Keratinocyte (primary cell): ENCODE results near the gene RANGRF. TPM values are rescaled to one million over a fixed set of nuclear protein-coding genes. Genes with fewer than 3 reads are reported as not detected.
A peak's percentile ranks its signal among the peaks of the same experiment; 100 is the strongest.

ENCODE experiments used
- DNase-seq: peaks from one replicate; pipeline ENCODE4 v3.0.0-alpha.2; 2011; ENCODE audit warnings: low read depth, missing footprints, low spot score
- FAIRE-seq: peaks from 2 replicates; lab custom pipeline; 2011; peaks lifted over from hg19 to GRCh38; lab: Jason Lieb, UNC
- H2AFZ ChIP-seq: 2 replicates; pipeline ENCODE4 v1.6.0; 2012; ENCODE audit warnings: low read length, control low read depth, inconsistent platforms; ENCODE audit not compliant: control insufficient read depth
- H3K27ac ChIP-seq: 2 replicates; pipeline ENCODE4 v1.5.1; 2011; ENCODE audit warnings: low read length; ENCODE audit not compliant: control insufficient read depth, insufficient read depth
- H3K27me3 ChIP-seq: 3 replicates; pipeline ENCODE4 v1.6.0; 2011; ENCODE audit warnings: low read length; ENCODE audit not compliant: control insufficient read depth, insufficient read depth; ENCODE audit errors: extremely low read depth
- H3K36me3 ChIP-seq, 2 experiments: 2 replicates in 1 of 2; 3 replicates in 1 of 2; pipeline ENCODE4 v1.5.1; 2011; ENCODE audit warnings: low read length in 2 of 2, mild to moderate bottlenecking in 1 of 2; ENCODE audit not compliant: control insufficient read depth in 2 of 2, insufficient read depth in 2 of 2; ENCODE audit errors: extremely low read depth in 1 of 2
- H3K4me1 ChIP-seq: 3 replicates; pipeline ENCODE4 v1.5.1; 2011; ENCODE audit warnings: low read length; ENCODE audit not compliant: control insufficient read depth, insufficient read depth; ENCODE audit errors: extremely low read depth
- H3K4me2 ChIP-seq: 3 replicates; pipeline ENCODE4 v1.6.0; 2011; ENCODE audit warnings: low read depth, low read length; ENCODE audit not compliant: control insufficient read depth, insufficient read depth; ENCODE audit errors: extremely low read depth
- H3K4me3 ChIP-seq, 3 experiments: fragments of 200-600 bp in 1 of 3; sonication (generic) in 1 of 3; 2 replicates in 2 of 3; 3 replicates in 1 of 3; pipeline ENCODE4 v1.5.1; 2011 to 2016; ENCODE audit warnings: low read length in 3 of 3, mild to moderate bottlenecking in 3 of 3, control low read depth in 2 of 3, inconsistent platforms in 1 of 3, low read depth in 1 of 3, mixed read lengths in 1 of 3, mixed run types in 1 of 3, moderate library complexity in 1 of 3; ENCODE audit not compliant: control insufficient read depth in 2 of 3, insufficient read depth in 2 of 3; ENCODE audit errors: extremely low read depth in 1 of 3
- H3K79me2 ChIP-seq: 2 replicates; pipeline ENCODE4 v1.6.0; 2012; ENCODE audit warnings: low read length; ENCODE audit not compliant: control insufficient read depth, insufficient read depth
- H3K9ac ChIP-seq: 3 replicates; pipeline ENCODE4 v1.6.0; 2011; ENCODE audit warnings: low read length; ENCODE audit not compliant: control insufficient read depth, insufficient read depth; ENCODE audit errors: extremely low read depth
- H3K9me1 ChIP-seq: 3 replicates; pipeline ENCODE4 v1.6.0; 2011; ENCODE audit warnings: low read length; ENCODE audit not compliant: control insufficient read depth, insufficient read depth; ENCODE audit errors: extremely low read depth
- H3K9me3 ChIP-seq: 2 replicates; pipeline ENCODE4 v1.5.1; 2012; ENCODE audit warnings: low read depth, low read length; ENCODE audit not compliant: control insufficient read depth
- H4K20me1 ChIP-seq: 3 replicates; pipeline ENCODE4 v1.6.0; 2011; ENCODE audit warnings: low read length; ENCODE audit not compliant: control insufficient read depth, insufficient read depth; ENCODE audit errors: extremely low read depth
- EZH2 ChIP-seq: IDR thresholded peaks from one replicate; pipeline ENCODE4 v1.6.1; 2012; ENCODE audit warnings: inconsistent platforms, mild to moderate bottlenecking, low read length, moderate library complexity
- dilution Hi-C: fragments of 300-500 bp; cut with MboI; formaldehyde crosslinking; loops from one replicate; pipeline ENCODE4 v1.7.0; 2020; ENCODE audit warnings: low sequenced_read_pairs; ENCODE audit not compliant: extremely low pct_ligation_motif_present
- polyA plus RNA-seq, 5 experiments: library from polyadenylated mRNA; depleted of rRNA in 3 of 5; stranded (reverse) in 3 of 5; stranded (forward) in 1 of 5; unstranded in 1 of 5; fragments of >200 nt; gene quantifications; 1 replicate in 1 of 5; 2 replicates in 3 of 5; 3 replicates in 1 of 5; pipeline versions ENCODE4 v1.2.1 to v1.2.3, GENCODE V29; 2011 to 2012; ENCODE audit warnings: missing spikeins in 2 of 5, low read depth in 1 of 5, low replicate concordance in 1 of 5
- TF ChIP-seq, protein P1 (sequence below), 3 experiments: IDR thresholded peaks in 1 of 3; conservative IDR thresholded peaks in 1 of 3; optimal IDR thresholded peaks in 1 of 3; 2 replicates in 2 of 3; 3 replicates in 1 of 3; pipeline versions ENCODE3 to v1.5.1; 2011; ENCODE audit warnings: low read length in 3 of 3, mild to moderate bottlenecking in 3 of 3, moderate library complexity in 2 of 3, control low read depth in 1 of 3, inconsistent platforms in 1 of 3; ENCODE audit not compliant: insufficient read depth in 2 of 3; ENCODE audit errors: extremely low read depth in 1 of 3

The RANGRF gene
- polyA plus RNA-seq, 1 donor (not counting 4 experiments of a cell fraction or from before 2014, with no cell fraction given) = 24.4 TPM

DNA sequence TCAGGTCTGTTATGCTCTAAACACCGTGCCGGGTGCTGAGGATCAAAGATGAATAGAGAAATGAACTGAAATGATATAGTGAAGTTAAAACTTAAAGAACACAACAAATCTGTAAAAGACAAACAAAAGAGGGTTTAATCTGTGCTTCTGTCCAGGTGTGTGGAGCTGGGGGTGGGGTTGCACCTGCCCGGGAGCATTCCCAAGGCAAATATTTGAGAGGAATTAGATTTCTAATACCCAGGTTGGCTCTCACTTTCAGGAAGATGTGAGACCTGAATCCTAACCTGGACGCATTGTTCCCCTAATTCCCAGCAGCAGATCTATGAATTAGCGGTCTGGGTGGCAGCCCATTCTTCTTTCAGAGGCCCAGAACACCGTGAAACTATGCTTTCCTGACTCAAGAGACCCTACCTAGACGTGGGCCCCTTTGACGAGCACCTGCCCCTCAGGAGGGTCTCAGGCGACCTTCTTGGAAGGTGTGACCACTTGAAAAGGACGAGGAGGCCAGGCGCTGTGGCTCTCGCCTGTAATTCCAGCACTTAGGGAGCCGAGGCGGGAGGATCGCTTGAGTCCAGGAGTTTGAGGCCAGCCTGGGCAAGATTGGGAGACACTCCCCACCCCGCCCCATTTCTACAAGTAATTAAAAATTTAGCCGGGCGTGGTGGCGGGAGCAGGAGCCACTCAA, 677 bp upstream of the RANGRF start:
- no peaks in the 10 kb centered on the region for H4K20me1 ChIP-seq
- H3K4me3 ChIP-seq = peak overlapping the region; percentile 70 to 96 (median 88)
- peak overlapping the region; percentile 95 for H2AFZ ChIP-seq
- FAIRE-seq = no peak
- peak overlapping the region; percentile 85 for H3K9ac ChIP-seq
- H3K36me3 ChIP-seq = no peaks in the 10 kb centered on the region
- no peaks in the 10 kb centered on the region for H3K9me3 ChIP-seq
- peak; percentile 41 for DNase-seq
- H3K79me2 ChIP-seq = no peaks in the 10 kb centered on the region
- H3K27me3 ChIP-seq = no peaks in the 10 kb centered on the region
- H3K9me1 ChIP-seq = no peaks in the 10 kb centered on the region
- H3K4me2 ChIP-seq = peak overlapping the region; percentile 93
- H3K4me1 ChIP-seq = peaks cover 14% of the 10 kb centered on the region
- peak overlapping the region; percentile 77 for H3K27ac ChIP-seq
- dilution Hi-C loops = no loop called here
- no peak for TF ChIP-seq EZH2
- TF ChIP-seq, protein P1, sequence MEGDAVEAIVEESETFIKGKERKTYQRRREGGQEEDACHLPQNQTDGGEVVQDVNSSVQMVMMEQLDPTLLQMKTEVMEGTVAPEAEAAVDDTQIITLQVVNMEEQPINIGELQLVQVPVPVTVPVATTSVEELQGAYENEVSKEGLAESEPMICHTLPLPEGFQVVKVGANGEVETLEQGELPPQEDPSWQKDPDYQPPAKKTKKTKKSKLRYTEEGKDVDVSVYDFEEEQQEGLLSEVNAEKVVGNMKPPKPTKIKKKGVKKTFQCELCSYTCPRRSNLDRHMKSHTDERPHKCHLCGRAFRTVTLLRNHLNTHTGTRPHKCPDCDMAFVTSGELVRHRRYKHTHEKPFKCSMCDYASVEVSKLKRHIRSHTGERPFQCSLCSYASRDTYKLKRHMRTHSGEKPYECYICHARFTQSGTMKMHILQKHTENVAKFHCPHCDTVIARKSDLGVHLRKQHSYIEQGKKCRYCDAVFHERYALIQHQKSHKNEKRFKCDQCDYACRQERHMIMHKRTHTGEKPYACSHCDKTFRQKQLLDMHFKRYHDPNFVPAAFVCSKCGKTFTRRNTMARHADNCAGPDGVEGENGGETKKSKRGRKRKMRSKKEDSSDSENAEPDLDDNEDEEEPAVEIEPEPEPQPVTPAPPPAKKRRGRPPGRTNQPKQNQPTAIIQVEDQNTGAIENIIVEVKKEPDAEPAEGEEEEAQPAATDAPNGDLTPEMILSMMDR (optimal IDR thresholded peaks at IDR 0.05 in 1 of 3, IDR thresholded peaks at IDR 0.05 in 1 of 3, conservative IDR thresholded peaks at IDR 0.05 in 1 of 3; ENCODE audit: extremely low read depth in 1 of 3, insufficient read depth in 2 of 3, low read length in 3 of 3) = no peak

DNA sequence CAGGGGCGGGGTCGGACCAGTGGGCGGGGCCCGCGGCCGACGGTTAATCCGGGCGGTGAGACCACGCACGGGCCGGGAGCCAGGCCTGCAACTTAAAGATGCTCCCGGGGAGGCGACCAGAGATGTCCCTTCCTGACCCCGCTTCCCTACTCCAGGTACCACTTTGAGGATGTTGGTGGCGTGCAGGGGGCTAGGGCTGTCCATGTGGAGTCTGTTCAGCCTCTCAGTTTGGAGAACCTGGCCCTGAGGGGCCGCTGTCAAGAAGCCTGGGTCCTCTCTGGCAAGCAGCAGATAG, 580 bp downstream of the RANGRF start:
- Histone ChIP-seq H3K9me3 (no peaks in the 10 kb centered on the region), H3K4me2 (peak overlapping the region; percentile 93), H3K79me2 (no peaks in the 10 kb centered on the region), H3K9ac (peak overlapping the region; percentile 85), H3K9me1 (no peaks in the 10 kb centered on the region), H3K27ac (peak overlapping the region; percentile 77), H3K36me3 (no peaks in the 10 kb centered on the region), H2AFZ (peak overlapping the region; percentile 95), H3K27me3 (no peaks in the 10 kb centered on the region), H3K4me3 (peak overlapping the region; percentile 70 to 96 (median 88)), H3K4me1 (peaks cover 14% of the 10 kb centered on the region), H4K20me1 (no peaks in the 10 kb centered on the region)
- dilution Hi-C loops = no loop called here
- no peak for FAIRE-seq
- no peak for TF ChIP-seq EZH2
- TF ChIP-seq, protein P1 (optimal IDR thresholded peaks at IDR 0.05 in 1 of 3, IDR thresholded peaks at IDR 0.05 in 1 of 3, conservative IDR thresholded peaks at IDR 0.05 in 1 of 3; ENCODE audit: extremely low read depth in 1 of 3, insufficient read depth in 2 of 3, low read length in 3 of 3) = no peak
- no peak for DNase-seq
